Fibroblast of the aortic adventitia (primary cell): ENCODE data around the gene TUBGCP2. TPM values are rescaled to one million over a fixed set of nuclear protein-coding genes. Genes with fewer than 3 reads are reported as not detected.

ENCODE experiments used
- DNase-seq: peaks from one replicate; pipeline ENCODE4 v3.0.0-alpha.2; 2010; ENCODE audit warnings: low read depth
- H3K4me3 ChIP-seq: 2 replicates; pipeline ENCODE4 v1.5.1; 2011; ENCODE audit warnings: low read depth, mild to moderate bottlenecking, control low read depth, low read length, moderate library complexity
- CTCF ChIP-seq: IDR thresholded peaks from 2 replicates; pipeline ENCODE4 v1.5.1; 2011; ENCODE audit warnings: mild to moderate bottlenecking, low read length, control low read depth, inconsistent platforms; ENCODE audit not compliant: insufficient read depth
- total RNA-seq: library from RNA; depleted of rRNA; stranded (reverse); fragments of >200 nt; gene quantifications from 2 replicates; pipeline ENCODE4 v1.2.3, GENCODE V29; 2012; ENCODE audit warnings: low replicate concordance

Gene TUBGCP2
- total RNA-seq, 1 donor = 72.8 TPM

GRCh38 chr10:133349160-133349568 lies 40.5 kb upstream of the TUBGCP2 start:
- no peak for DNase-seq
- no peak for TF ChIP-seq CTCF
- H3K4me3 ChIP-seq = no peak overlapping the region

- no peak for DNase-seq
- TF ChIP-seq CTCF = no peak
- H3K4me3 ChIP-seq = no peak overlapping the region
Measured at GRCh38 chr10:133347710-133348517, 39.2 kb upstream of the TUBGCP2 start.

- no peak for TF ChIP-seq CTCF
- DNase-seq = no peak
- H3K4me3 ChIP-seq = no peak overlapping the region
Measured at GRCh38 chr10:133346413-133346812, 37.7 kb upstream of the TUBGCP2 start.

- TF ChIP-seq CTCF = no peak
- DNase-seq = no peak
- no peak overlapping the region for H3K4me3 ChIP-seq
Measured at GRCh38 chr10:133344236-133344635, 35.6 kb upstream of the TUBGCP2 start.

- no peak for TF ChIP-seq CTCF
- no peak for DNase-seq
- no peak overlapping the region for H3K4me3 ChIP-seq
Measured at GRCh38 chr10:133343558-133343957, 34.9 kb upstream of the TUBGCP2 start.

- H3K4me3 ChIP-seq = no peak overlapping the region
- no peak for DNase-seq
- no peak for TF ChIP-seq CTCF
Measured at GRCh38 chr10:133342942-133343341, 34.3 kb upstream of the TUBGCP2 start.

- no peak for TF ChIP-seq CTCF
- no peak for DNase-seq
Measured at GRCh38 chr10:133341983-133342382, 33.3 kb upstream of the TUBGCP2 start.

More at GRCh38 chr10:133341983-133342382, 33.3 kb upstream of the TUBGCP2 start:
- H3K4me3 ChIP-seq = no peak overlapping the region
